ENCODE measurements around the gene PBX2. TPM values are rescaled to one million over a fixed set of nuclear protein-coding genes. Genes with fewer than 3 reads are reported as not detected.

PBX2 gene
- total RNA-seq, 1 donor from 2014 or later = 206 TPM

DNA sequence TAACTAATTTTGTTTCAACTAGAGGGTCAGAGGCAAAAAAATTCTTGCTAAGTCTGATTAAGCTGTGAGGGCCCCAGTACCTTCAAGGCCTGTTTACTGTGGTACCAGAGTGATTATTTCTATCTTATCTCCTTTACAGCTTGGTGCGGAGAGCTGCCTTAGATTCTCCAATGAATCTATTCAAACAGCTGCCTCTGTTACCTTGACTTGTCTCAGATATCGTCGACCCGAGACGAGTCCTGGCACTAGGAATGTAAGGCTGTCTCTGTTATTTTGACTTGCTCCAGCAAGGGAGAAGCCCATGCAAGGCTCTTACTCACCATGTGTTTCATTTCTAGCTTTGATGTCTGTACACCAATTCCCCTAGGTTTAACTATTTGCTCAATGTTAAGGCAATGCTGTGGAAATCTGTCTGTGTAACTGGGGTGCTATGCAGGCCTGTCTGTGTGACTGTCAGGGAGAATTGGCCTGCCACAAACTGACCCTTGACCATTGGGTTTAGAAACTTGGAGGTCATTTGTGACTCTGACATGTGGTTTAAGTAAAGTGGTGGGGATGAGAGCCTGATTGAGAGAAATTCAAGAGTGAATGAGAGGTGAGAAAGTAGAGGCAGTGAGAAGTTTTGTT is 49.5 kb downstream of the PBX2 start:
- Mint-ChIP-seq H3K9me3 (no peaks in the 10 kb centered on the region), H3K27ac (ENCODE audit: unreplicated experiment) (no peak overlapping the region), H3K27me3 (ENCODE audit: low read depth) (peaks cover under 1% of the 10 kb centered on the region), H3K36me3 (ENCODE audit: low read depth) (no peaks in the 10 kb centered on the region), H3K4me1 (no peaks in the 10 kb centered on the region), H3K4me3 (no peak overlapping the region)
- TF ChIP-seq CTCF (conservative IDR thresholded peaks at IDR 0.05) = no peak
- no peak for DNase-seq (ENCODE audit: low read depth, low spot score)

- no peak for DNase-seq (ENCODE audit: low read depth, low spot score)
- no peaks in the 10 kb centered on the region for H3K36me3 Mint-ChIP-seq (ENCODE audit: low read depth)
- H3K4me1 Mint-ChIP-seq = no peaks in the 10 kb centered on the region
- H3K4me3 Mint-ChIP-seq = no peak overlapping the region
- no peaks in the 10 kb centered on the region for H3K9me3 Mint-ChIP-seq
- no peak for TF ChIP-seq CTCF (conservative IDR thresholded peaks at IDR 0.05)
- peaks cover 4% of the 10 kb centered on the region for H3K27me3 Mint-ChIP-seq (ENCODE audit: low read depth)
- H3K27ac Mint-ChIP-seq (ENCODE audit: unreplicated experiment) = no peak overlapping the region
These were observed 50.4 kb downstream of the PBX2 start for GRCh38 chr6:32139590-32139989.

- Mint-ChIP-seq H3K27me3 (ENCODE audit: low read depth) (peaks cover 4% of the 10 kb centered on the region), H3K4me3 (no peak overlapping the region), H3K9me3 (no peaks in the 10 kb centered on the region), H3K4me1 (no peaks in the 10 kb centered on the region), H3K27ac (ENCODE audit: unreplicated experiment) (no peak overlapping the region), H3K36me3 (ENCODE audit: low read depth) (no peaks in the 10 kb centered on the region)
- TF ChIP-seq CTCF (conservative IDR thresholded peaks at IDR 0.05) = no peak
- no peak for DNase-seq (ENCODE audit: low read depth, low spot score)
These were observed 52.5 kb downstream of the PBX2 start for GRCh38 chr6:32137454-32137853.

Small RNA genes within 50 kb of the gene (microRNA-seq; reads per million reads assigned to microRNA genes)
- gene MIR6721 (22.5 reads per million, percentile 36 among the genes with 10 or more reads in this experiment), gene MIR6833 (not detected)

Other genes starting within 250 kb of the PBX2 start
- not detected in 2 replicates for gene CFB, start 244.1 kb downstream of the PBX2 start, total RNA-seq
- 86.1 and 88.4 TPM in 2 replicates for gene NELFE, start 231.2 kb downstream of the PBX2 start, total RNA-seq
- 77.9 and 88.7 TPM in 2 replicates for gene SKIC2, start 231.0 kb downstream of the PBX2 start, total RNA-seq
- gene DXO, start 218.1 kb downstream of the PBX2 start, total RNA-seq = 23.8 and 26.6 TPM in 2 replicates
- gene C4A, start 208.1 kb downstream of the PBX2 start, total RNA-seq = 5.6 and 10.1 TPM in 2 replicates
- 5.3 and 6.7 TPM in 2 replicates for gene C4B, start 175.4 kb downstream of the PBX2 start, total RNA-seq
- 0.23 TPM in 2 replicates for gene CYP21A2, start 151.8 kb downstream of the PBX2 start, total RNA-seq
- 4.6 and 6.6 TPM in 2 replicates for gene TNXB, start 80.9 kb downstream of the PBX2 start, total RNA-seq
- 83.6 and 87.1 TPM in 2 replicates for gene ATF6B, start 62.0 kb downstream of the PBX2 start, total RNA-seq
- gene FKBPL, start 59.9 kb downstream of the PBX2 start, total RNA-seq = 12.4 and 13.0 TPM in 2 replicates
- 3.1 and 4.1 TPM in 2 replicates for gene PRRT1, start 38.3 kb downstream of the PBX2 start, total RNA-seq
- gene PPT2, start 36.1 kb downstream of the PBX2 start, total RNA-seq = 60.9 and 62.3 TPM in 2 replicates
- gene EGFL8, start 25.6 kb downstream of the PBX2 start, total RNA-seq = 39.3 and 44.0 TPM in 2 replicates
- gene AGPAT1, start 14.1 kb downstream of the PBX2 start, total RNA-seq = 88.9 and 92.9 TPM in 2 replicates
- 60.2 and 60.7 TPM in 2 replicates for gene RNF5, start 11.8 kb downstream of the PBX2 start, total RNA-seq
- gene AGER, start 5.9 kb downstream of the PBX2 start, total RNA-seq = 25.7 and 26.0 TPM in 2 replicates
- 7.3 and 8.0 TPM in 2 replicates for gene GPSM3, start 2.4 kb upstream of the PBX2 start, total RNA-seq
- 5.6 and 6.3 TPM in 2 replicates for gene NOTCH4, start 33.9 kb upstream of the PBX2 start, total RNA-seq
- not detected in 2 replicates for gene TSBP1, start 181.7 kb upstream of the PBX2 start, total RNA-seq
- gene BTNL2, start 217.0 kb upstream of the PBX2 start, total RNA-seq = not detected in 2 replicates
- gene HLA-DRA, start 249.7 kb upstream of the PBX2 start, total RNA-seq = 0.28 TPM in 1 of 2 replicates, not detected in the other